ENCODE data around the gene SPOCK3.

Gene SPOCK3

GRCh38 chr4:167171928-167172327, 62.4 kb downstream of the SPOCK3 start:
- no peak for DNase-seq

- no peak for DNase-seq
These were observed 65.7 kb downstream of the SPOCK3 start for GRCh38 chr4:167168611-167169010.

GRCh38 chr4:167150587-167150986, 83.7 kb downstream of the SPOCK3 start:
- no peak for DNase-seq

GRCh38 chr4:167144605-167145004, 89.7 kb downstream of the SPOCK3 start:
- DNase-seq: no peak

GRCh38 chr4:167143018-167143417, 91.3 kb downstream of the SPOCK3 start:
- DNase-seq: no peak

GRCh38 chr4:167136270-167136669, 98.0 kb downstream of the SPOCK3 start:
- no peak for DNase-seq

- no peak for DNase-seq
These were observed 105.1 kb downstream of the SPOCK3 start for GRCh38 chr4:167129146-167129545.

- no peak for DNase-seq
These were observed 114.9 kb downstream of the SPOCK3 start for GRCh38 chr4:167119392-167119791.

- no peak for DNase-seq
These were observed 117.0 kb downstream of the SPOCK3 start for GRCh38 chr4:167117273-167117672.

- DNase-seq: no peak
These were observed 119.8 kb downstream of the SPOCK3 start for GRCh38 chr4:167114416-167114971.

- DNase-seq: no peak
These were observed 122.7 kb downstream of the SPOCK3 start for GRCh38 chr4:167111622-167112021.

GRCh38 chr4:167111092-167111491, 123.2 kb downstream of the SPOCK3 start:
- no peak for DNase-seq

- no peak for DNase-seq
These were observed 124.4 kb downstream of the SPOCK3 start for GRCh38 chr4:167109859-167110258.

- no peak for DNase-seq
These were observed 128.4 kb downstream of the SPOCK3 start for GRCh38 chr4:167105857-167106256.

GRCh38 chr4:167102475-167102874, 131.8 kb downstream of the SPOCK3 start:
- DNase-seq: no peak

- no peak for DNase-seq
These were observed 133.3 kb downstream of the SPOCK3 start for GRCh38 chr4:167101035-167101434.

GRCh38 chr4:167100120-167100519, 134.2 kb downstream of the SPOCK3 start:
- no peak for DNase-seq

GRCh38 chr4:167088115-167088514, 146.2 kb downstream of the SPOCK3 start:
- no peak for DNase-seq

- DNase-seq: no peak
These were observed 150.0 kb downstream of the SPOCK3 start for GRCh38 chr4:167084321-167084720.

GRCh38 chr4:167079762-167080161, 154.5 kb downstream of the SPOCK3 start:
- DNase-seq: no peak

GRCh38 chr4:167052631-167053091, 181.6 kb downstream of the SPOCK3 start:
- DNase-seq: no peak

GRCh38 chr4:167049257-167049656, 185.0 kb downstream of the SPOCK3 start:
- no peak for DNase-seq

- DNase-seq: no peak
These were observed 192.8 kb downstream of the SPOCK3 start for GRCh38 chr4:167041524-167041923.

GRCh38 chr4:167035390-167035789, 198.9 kb downstream of the SPOCK3 start:
- no peak for DNase-seq

- no peak for DNase-seq
These were observed 199.3 kb downstream of the SPOCK3 start for GRCh38 chr4:167034983-167035382.

GRCh38 chr4:167032871-167033270, 201.4 kb downstream of the SPOCK3 start:
- DNase-seq: no peak

Measured in NCI-H526 treated with DMSO at 0.1 percent for 48 hours (cell line).